GM19455 (cell line): Measurements from ENCODE around the gene MAP2K7.
A peak's percentile ranks its signal among the peaks of the same experiment; 100 is the strongest.

Experiments used
- ATAC-seq: cut with Tn5 transposase; IDR thresholded peaks from one replicate; pipeline ENCODE4 v1.9.1; 2021; ENCODE audit not compliant: unreplicated experiment

Gene MAP2K7

GRCh38 chr19:7918615-7919421 lies 15.1 kb downstream of the MAP2K7 start:
- ATAC-seq: no peak

- peak; percentile 62 for ATAC-seq
Measured at GRCh38 chr19:7919610-7920518, 16.2 kb downstream of the MAP2K7 start, which contains the start of gene SNAPC2. SNAPC2 (plus strand) TSS chr19:7920338; CDS start chr19:7920367, 29 bp downstream.

GRCh38 chr19:7920519-7921301 lies 17.0 kb downstream of the MAP2K7 start:
- peak; percentile 36 for ATAC-seq

- ATAC-seq: no peak
Measured at GRCh38 chr19:7921302-7921966, 17.8 kb downstream of the MAP2K7 start.

GRCh38 chr19:7921967-7922835 lies 18.5 kb downstream of the MAP2K7 start:
- no peak for ATAC-seq

- ATAC-seq: no peak
Measured at GRCh38 chr19:7922836-7923195, 19.1 kb downstream of the MAP2K7 start.

GRCh38 chr19:7923295-7924191 lies 19.9 kb downstream of the MAP2K7 start:
- ATAC-seq: no peak

GRCh38 chr19:7924241-7924640 lies 20.6 kb downstream of the MAP2K7 start:
- ATAC-seq: no peak

GRCh38 chr19:7924651-7925170 lies 21.0 kb downstream of the MAP2K7 start:
- ATAC-seq: no peak

- no peak for ATAC-seq
Measured at GRCh38 chr19:7925171-7925851, 21.6 kb downstream of the MAP2K7 start.

- ATAC-seq: no peak
Measured at GRCh38 chr19:7926021-7926726, 22.5 kb downstream of the MAP2K7 start, which contains the start of gene CTXN1. CTXN1 (minus strand) TSS chr19:7926135; CDS start chr19:7925538, 597 bp downstream.

- ATAC-seq: no peak
Measured at GRCh38 chr19:7926727-7927604, 23.3 kb downstream of the MAP2K7 start.

GRCh38 chr19:7927605-7928333 lies 24.1 kb downstream of the MAP2K7 start:
- no peak for ATAC-seq

GRCh38 chr19:7928334-7928706 lies 24.6 kb downstream of the MAP2K7 start:
- no peak for ATAC-seq
